Caco-2 (cell line): ENCODE results near the gene RYR1. TPM values are rescaled to one million over a fixed set of nuclear protein-coding genes. Genes with fewer than 3 reads are reported as not detected.
"Not testable (repeated sequence)": the region's sequence is repeated elsewhere in the genome, so short reads cannot be mapped to it uniquely, and the experiment has no call there.

ENCODE experiments used
- BruUV-seq: library from RNA; stranded (reverse); fragments of 400-500 nt; replicated peaks from 2 replicates; lab custom pipeline; 2021; lab: Mats Ljungman, UMichigan
- CTCF ChIA-PET: fragments of 300-600 bp; sonication (Branson Sonifier 250); formaldehyde crosslinking; loops from one replicate; lab custom pipeline; 2022; ENCODE audit warnings: antibody characterized with exemption; lab: Charles Lee
- POLR2A ChIA-PET: fragments of 300-600 bp; sonication (Branson Sonifier 250); formaldehyde crosslinking; loops from one replicate; lab custom pipeline; 2022; ENCODE audit warnings: antibody characterized with exemption; lab: Charles Lee
- DNase-seq, 2 experiments: peaks; one replicate each; pipeline versions ENCODE4 v3.0.0 to v3.0.0-alpha.2; 2020 to 2022
- H3K27me3 ChIP-seq: replicated peaks from 2 replicates; pipeline ENCODE4 v1.6.0; 2011; ENCODE audit warnings: low read length; ENCODE audit not compliant: control insufficient read depth, insufficient read depth
- H3K36me3 ChIP-seq: 2 replicates; pipeline ENCODE4 v1.5.1; 2011; ENCODE audit warnings: low read length; ENCODE audit not compliant: control insufficient read depth, insufficient read depth
- H3K4me1 ChIP-seq: fragments of 250-450 bp; sonication (Bioruptor Pico); 2 replicates; pipeline ENCODE4 v1.5.1; 2020; ENCODE audit warnings: mild to moderate bottlenecking
- H3K4me3 ChIP-seq: 2 replicates; pipeline ENCODE4 v1.5.1; 2011; ENCODE audit warnings: low read depth, mild to moderate bottlenecking, control low read depth, low read length
- H3K9me3 ChIP-seq: fragments of 250-450 bp; sonication (Bioruptor Pico); 2 replicates; pipeline ENCODE4 v1.5.1; 2020; ENCODE audit warnings: mild to moderate bottlenecking, moderate library complexity
- H3K27ac Mint-ChIP-seq: one replicate; pipeline ENCODE4 v1.8.0; 2022; ENCODE audit warnings: mixed read lengths; ENCODE audit not compliant: unreplicated experiment
- H3K27me3 Mint-ChIP-seq: one replicate; pipeline ENCODE4 v1.8.0; 2022; ENCODE audit warnings: mixed read lengths; ENCODE audit not compliant: insufficient read depth, unreplicated experiment
- H3K36me3 Mint-ChIP-seq: one replicate; pipeline ENCODE4 v1.8.0; 2022; ENCODE audit warnings: mild to moderate bottlenecking, mixed read lengths; ENCODE audit not compliant: insufficient read depth, unreplicated experiment
- H3K4me1 Mint-ChIP-seq: one replicate; pipeline ENCODE4 v1.8.0; 2022; ENCODE audit warnings: low read depth, mixed read lengths; ENCODE audit not compliant: unreplicated experiment
- H3K4me3 Mint-ChIP-seq: one replicate; pipeline ENCODE4 v1.8.0; 2022; ENCODE audit warnings: mild to moderate bottlenecking, moderate library complexity, mixed read lengths; ENCODE audit not compliant: unreplicated experiment
- H3K9me3 Mint-ChIP-seq: one replicate; pipeline ENCODE4 v1.8.0; 2022; ENCODE audit warnings: mixed read lengths; ENCODE audit not compliant: unreplicated experiment
- intact Hi-C: fragments of 100-400 bp; cut with micrococcal nuclease; formaldehyde crosslinking; loops from one replicate; pipeline ENCODE4 v1.10.0; 2022; ENCODE audit not compliant: unreplicated experiment
- total RNA-seq: library from RNA; stranded (reverse); gene quantifications from 2 replicates; pipeline ENCODE4 v1.2.3, GENCODE V29; 2022
- TF ChIP-seq, protein P1 (sequence below), 2 experiments: fragments of 200-600 bp in 1 of 2; IDR thresholded peaks; 1 replicate in 1 of 2; 2 replicates in 1 of 2; pipeline versions ENCODE4 v1.5.1 to v1.8.0; 2011 to 2022; ENCODE audit warnings: antibody characterized with exemption in 1 of 2, control low read depth in 1 of 2, inconsistent platforms in 1 of 2, low read depth in 1 of 2, low read length in 1 of 2, mild to moderate bottlenecking in 1 of 2, moderate library complexity in 1 of 2; ENCODE audit not compliant: insufficient read depth in 1 of 2, severe bottlenecking in 1 of 2, unreplicated experiment in 1 of 2

Gene RYR1
- total RNA-seq, 1 experiment from 2014 or later: 5.6 TPM

DNA sequence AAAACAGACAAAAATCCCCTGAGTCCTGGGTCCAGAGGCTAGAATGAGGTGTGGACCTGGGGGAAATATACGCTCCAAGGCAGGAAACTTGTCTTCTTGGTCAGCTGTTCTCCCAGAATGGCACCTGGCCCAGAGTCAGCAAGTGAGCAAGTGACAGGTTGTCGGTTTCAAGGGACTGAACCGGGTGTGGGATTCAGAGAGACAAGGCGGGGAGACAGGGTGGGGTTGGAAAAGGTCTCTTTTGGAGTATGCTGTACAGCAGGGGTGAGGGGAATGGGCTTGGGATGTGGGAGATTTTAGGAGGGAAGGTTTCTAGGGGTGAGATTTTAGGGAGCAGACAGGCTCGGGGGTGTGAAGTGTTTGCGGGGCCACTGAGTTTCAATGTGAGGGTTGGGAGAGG, 83.3 kb downstream of the RYR1 start:
- H3K4me1 Mint-ChIP-seq: no peaks in the 10 kb centered on the region
- H3K9me3 ChIP-seq: no peaks in the 10 kb centered on the region
- no peaks in the 10 kb centered on the region for H3K9me3 Mint-ChIP-seq
- H3K4me3 ChIP-seq: no peak overlapping the region
- no peak overlapping the region for H3K4me3 Mint-ChIP-seq
- no peak overlapping the region for H3K27ac Mint-ChIP-seq
- no peaks in the 10 kb centered on the region for H3K36me3 Mint-ChIP-seq
- POLR2A ChIA-PET: no interaction called here
- BruUV-seq: no TSS peak
- no peaks in the 10 kb centered on the region for H3K36me3 ChIP-seq
- H3K27me3 ChIP-seq: no peaks in the 10 kb centered on the region
- H3K27me3 Mint-ChIP-seq: no peaks in the 10 kb centered on the region
- H3K4me1 ChIP-seq: no peaks in the 10 kb centered on the region
- CTCF ChIA-PET: no interaction called here
- no peak for DNase-seq
- intact Hi-C loops: loop anchor here (10.0 kb wide), 1 partner anchor 118 kb away; no protein-coding TSS in a partner anchor
- TF ChIP-seq, protein P1, sequence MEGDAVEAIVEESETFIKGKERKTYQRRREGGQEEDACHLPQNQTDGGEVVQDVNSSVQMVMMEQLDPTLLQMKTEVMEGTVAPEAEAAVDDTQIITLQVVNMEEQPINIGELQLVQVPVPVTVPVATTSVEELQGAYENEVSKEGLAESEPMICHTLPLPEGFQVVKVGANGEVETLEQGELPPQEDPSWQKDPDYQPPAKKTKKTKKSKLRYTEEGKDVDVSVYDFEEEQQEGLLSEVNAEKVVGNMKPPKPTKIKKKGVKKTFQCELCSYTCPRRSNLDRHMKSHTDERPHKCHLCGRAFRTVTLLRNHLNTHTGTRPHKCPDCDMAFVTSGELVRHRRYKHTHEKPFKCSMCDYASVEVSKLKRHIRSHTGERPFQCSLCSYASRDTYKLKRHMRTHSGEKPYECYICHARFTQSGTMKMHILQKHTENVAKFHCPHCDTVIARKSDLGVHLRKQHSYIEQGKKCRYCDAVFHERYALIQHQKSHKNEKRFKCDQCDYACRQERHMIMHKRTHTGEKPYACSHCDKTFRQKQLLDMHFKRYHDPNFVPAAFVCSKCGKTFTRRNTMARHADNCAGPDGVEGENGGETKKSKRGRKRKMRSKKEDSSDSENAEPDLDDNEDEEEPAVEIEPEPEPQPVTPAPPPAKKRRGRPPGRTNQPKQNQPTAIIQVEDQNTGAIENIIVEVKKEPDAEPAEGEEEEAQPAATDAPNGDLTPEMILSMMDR (IDR thresholded peaks at IDR 0.05; ENCODE audit: insufficient read depth in 1 of 2, low read depth in 1 of 2, low read length in 1 of 2, severe bottlenecking in 1 of 2, unreplicated experiment in 1 of 2): no peak

DNA sequence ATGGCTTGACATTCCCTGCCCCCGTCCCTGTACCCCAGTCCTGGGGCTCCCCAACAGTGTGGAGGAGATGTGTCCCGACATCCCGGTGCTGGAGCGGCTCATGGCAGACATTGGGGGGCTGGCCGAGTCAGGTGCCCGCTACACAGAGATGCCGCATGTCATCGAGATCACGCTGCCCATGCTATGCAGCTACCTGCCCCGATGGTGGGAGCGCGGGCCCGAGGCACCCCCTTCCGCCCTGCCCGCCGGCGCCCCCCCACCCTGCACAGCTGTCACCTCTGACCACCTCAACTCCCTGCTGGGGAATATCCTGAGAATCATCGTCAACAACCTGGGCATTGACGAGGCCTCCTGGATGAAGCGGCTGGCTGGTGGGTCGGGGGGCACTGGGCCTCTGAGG, 83.8 kb downstream of the RYR1 start:
- Histone ChIP-seq H3K9me3 (no peaks in the 10 kb centered on the region), H3K4me3 (no peak overlapping the region), H3K27me3 (no peaks in the 10 kb centered on the region), H3K4me1 (no peaks in the 10 kb centered on the region), H3K36me3 (no peaks in the 10 kb centered on the region)
- Mint-ChIP-seq H3K27ac (no peak overlapping the region), H3K4me1 (no peaks in the 10 kb centered on the region), H3K36me3 (no peaks in the 10 kb centered on the region), H3K27me3 (no peaks in the 10 kb centered on the region), H3K4me3 (no peak overlapping the region), H3K9me3 (no peaks in the 10 kb centered on the region)
- intact Hi-C loops: loop anchor here (10.0 kb wide), 1 partner anchor 117 kb away; no protein-coding TSS in a partner anchor
- BruUV-seq: no TSS peak
- DNase-seq: no peak
- CTCF ChIA-PET: no interaction called here
- POLR2A ChIA-PET: no interaction called here
- TF ChIP-seq, protein P1 (IDR thresholded peaks at IDR 0.05; ENCODE audit: insufficient read depth in 1 of 2, low read depth in 1 of 2, low read length in 1 of 2, severe bottlenecking in 1 of 2, unreplicated experiment in 1 of 2): no peak

DNA sequence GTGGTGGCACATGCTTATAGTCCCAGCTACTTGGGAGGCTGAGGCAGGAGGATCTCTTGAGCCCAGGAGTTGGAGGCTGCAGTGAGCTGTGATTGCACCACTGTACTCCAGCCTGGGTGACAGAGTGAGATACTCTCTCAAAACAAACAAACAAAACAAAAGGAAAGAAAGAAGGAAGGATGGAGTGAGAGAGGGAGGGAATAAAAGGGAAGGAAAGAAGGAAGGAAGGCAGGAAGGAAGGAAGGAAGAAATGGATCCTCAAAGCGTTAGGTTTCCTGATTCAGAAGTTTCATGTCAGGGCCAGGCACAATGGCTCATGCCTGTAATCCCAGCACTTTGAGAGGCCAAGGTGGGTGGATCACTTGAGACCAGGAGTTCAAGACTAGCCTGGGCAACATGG, 84.5 kb downstream of the RYR1 start:
- H3K4me1 ChIP-seq, H3K4me3 Mint-ChIP-seq, DNase-seq, H3K36me3 Mint-ChIP-seq, H3K9me3 ChIP-seq, H3K9me3 Mint-ChIP-seq, H3K4me1 Mint-ChIP-seq, H3K36me3 ChIP-seq, H3K4me3 ChIP-seq, BruUV-seq, H3K27me3 ChIP-seq, H3K27me3 Mint-ChIP-seq, CTCF ChIA-PET, H3K27ac Mint-ChIP-seq: not testable (repeated sequence)
- POLR2A ChIA-PET: interaction anchor here (0.7 kb wide), 1 partner anchor 100 kb away, joined by 6 read pairs; no protein-coding TSS in a partner anchor
- intact Hi-C loops: loop anchor here (10.0 kb wide), 1 partner anchor 117 kb away; no protein-coding TSS in a partner anchor
